Body of pancreas (tissue), 4 donors: ENCODE results near the gene GHDC.

Experiments
- CTCF ChIP-seq, 7 experiments: fragments of 450-650 bp in 4 of 7; fragments of 200-600 bp in 3 of 7; sonication (generic) in 3 of 7; IDR thresholded peaks; one replicate each; pipeline ENCODE4 v1.5.1; 2016 to 2019; ENCODE audit warnings: antibody characterized with exemption in 7 of 7
- POLR2A ChIP-seq, 3 donors: fragments of 450-650 bp; IDR thresholded peaks; one replicate each; pipeline ENCODE4 v1.6.1; 2016; ENCODE audit warnings: antibody characterized with exemption in 3 of 3, mild to moderate bottlenecking in 2 of 3

- no peak for TF ChIP-seq CTCF (IDR thresholded peaks at IDR 0.05)
- TF ChIP-seq POLR2A (IDR thresholded peaks at IDR 0.05), result no peak
Measured at GRCh38 chr17:42178817-42179216, 15.5 kb downstream of the GHDC start.
